Skeletal muscle tissue (tissue), 4 donors: ENCODE measurements around the gene MAP3K20. TPM values are rescaled to one million over a fixed set of nuclear protein-coding genes. Genes with fewer than 3 reads are reported as not detected.
"Not testable (repeated sequence)": the region's sequence is repeated elsewhere in the genome, so short reads cannot be mapped to it uniquely, and the experiment has no call there.

ENCODE experiments used
- H3K27ac ChIP-seq: one replicate; pipeline ENCODE4 v1.7.0; 2013; ENCODE audit warnings: mild to moderate bottlenecking, low read depth, low read length, inconsistent platforms
- H3K27me3 ChIP-seq, 3 donors: one replicate each; pipeline ENCODE4 v1.7.0; 2013; ENCODE audit warnings: low read length in 3 of 3; ENCODE audit not compliant: control insufficient read depth in 3 of 3, insufficient read depth in 3 of 3
- H3K36me3 ChIP-seq, 3 donors: one replicate each; pipeline ENCODE4 v1.7.0; 2013; ENCODE audit warnings: low read length in 3 of 3; ENCODE audit not compliant: control insufficient read depth in 3 of 3, insufficient read depth in 3 of 3
- H3K4me1 ChIP-seq, 3 donors: one replicate each; pipeline ENCODE4 v1.7.0; 2013; ENCODE audit warnings: low read length in 3 of 3, mild to moderate bottlenecking in 3 of 3; ENCODE audit not compliant: control insufficient read depth in 3 of 3, insufficient read depth in 3 of 3
- H3K4me3 ChIP-seq, 3 donors: one replicate each; pipeline ENCODE4 v1.7.0; 2013; ENCODE audit warnings: low read length in 3 of 3
- H3K9ac ChIP-seq, 3 donors: one replicate each; pipeline ENCODE4 v1.7.0; 2013; ENCODE audit warnings: low read length in 3 of 3, mild to moderate bottlenecking in 3 of 3, moderate library complexity in 2 of 3, low read depth in 1 of 3
- H3K9me3 ChIP-seq, 3 donors: one replicate each; pipeline ENCODE4 v1.7.0; 2013; ENCODE audit warnings: low read length in 3 of 3; ENCODE audit not compliant: control insufficient read depth in 3 of 3
- total RNA-seq: library from RNA; depleted of rRNA; stranded (reverse); fragments of >200 nt; gene quantifications from one replicate; pipeline ENCODE4 v1.2.3, GENCODE V29; 2014
- donor health status: Osteomylitis.

The MAP3K20 gene
- total RNA-seq, 1 donor from 2014 or later = 52.7 TPM

- Histone ChIP-seq H3K27me3 (no peaks in the 10 kb centered on the region), H3K36me3 (peaks cover under 1 to 5% (median 3%) of the 10 kb centered on the region in 3 donors), H3K4me1 (peaks cover 16 to 25% (median 23%) of the 10 kb centered on the region in 3 donors), H3K4me3 (no peak overlapping the region), H3K9me3 (no peaks in the 10 kb centered on the region), H3K9ac (no peak overlapping the region), H3K27ac (no peak overlapping the region)
Observed at GRCh38 chr2:173204316-173204715, 128.7 kb downstream of the MAP3K20 start.

- H3K4me1 ChIP-seq = peaks cover 19 to 30% (median 26%) of the 10 kb centered on the region in 3 donors
- no peaks in the 10 kb centered on the region for H3K27me3 ChIP-seq
Observed at GRCh38 chr2:173205375-173205774, 129.7 kb downstream of the MAP3K20 start.

GRCh38 chr2:173207124-173207523 lies 131.5 kb downstream of the MAP3K20 start:
- H3K9ac ChIP-seq, H3K4me3 ChIP-seq, H3K9me3 ChIP-seq, H3K27me3 ChIP-seq: not testable (repeated sequence)
- peaks cover 28 to 41% (median 35%) of the 10 kb centered on the region in 3 donors for H3K4me1 ChIP-seq
- H3K36me3 ChIP-seq = peaks cover 6 to 11% (median 9%) of the 10 kb centered on the region in 3 donors
- peak overlapping the region; percentile 58 for H3K27ac ChIP-seq

More at GRCh38 chr2:173205375-173205774, 129.7 kb downstream of the MAP3K20 start:
- peaks cover 5 to 8% (median 6%) of the 10 kb centered on the region in 3 donors for H3K36me3 ChIP-seq
- peak overlapping the region; percentile 58 for H3K27ac ChIP-seq
- H3K9me3 ChIP-seq = no peaks in the 10 kb centered on the region
- H3K9ac ChIP-seq = no peak overlapping the region
- H3K4me3 ChIP-seq = no peak overlapping the region

- no peaks in the 10 kb centered on the region for H3K27me3 ChIP-seq
- H3K36me3 ChIP-seq = peaks cover 4 to 8% (median 6%) of the 10 kb centered on the region in 3 donors
- H3K9me3 ChIP-seq = no peaks in the 10 kb centered on the region
- H3K4me1 ChIP-seq = peaks cover 47 to 54% (median 53%) of the 10 kb centered on the region in 3 donors
- H3K27ac ChIP-seq = peak overlapping the region; percentile 87
- H3K9ac ChIP-seq = peak overlapping the region; percentile 22 to 67 (median 62)
- H3K4me3 ChIP-seq = no peak overlapping the region
Observed at GRCh38 chr2:173210270-173211196, 134.9 kb downstream of the MAP3K20 start.

- peak overlapping the region; percentile 68 for H3K27ac ChIP-seq
- H3K27me3 ChIP-seq = no peaks in the 10 kb centered on the region
- H3K9ac ChIP-seq = peak overlapping the region in 2 of 3 donors; percentile 52 to 58
- H3K36me3 ChIP-seq = peaks cover 4 to 8% (median 6%) of the 10 kb centered on the region in 3 donors
- H3K4me3 ChIP-seq = no peak overlapping the region
- H3K4me1 ChIP-seq = peaks cover 41 to 47% (median 42%) of the 10 kb centered on the region in 3 donors
- no peaks in the 10 kb centered on the region for H3K9me3 ChIP-seq
Observed at GRCh38 chr2:173213181-173213580, 137.5 kb downstream of the MAP3K20 start.

DNA sequence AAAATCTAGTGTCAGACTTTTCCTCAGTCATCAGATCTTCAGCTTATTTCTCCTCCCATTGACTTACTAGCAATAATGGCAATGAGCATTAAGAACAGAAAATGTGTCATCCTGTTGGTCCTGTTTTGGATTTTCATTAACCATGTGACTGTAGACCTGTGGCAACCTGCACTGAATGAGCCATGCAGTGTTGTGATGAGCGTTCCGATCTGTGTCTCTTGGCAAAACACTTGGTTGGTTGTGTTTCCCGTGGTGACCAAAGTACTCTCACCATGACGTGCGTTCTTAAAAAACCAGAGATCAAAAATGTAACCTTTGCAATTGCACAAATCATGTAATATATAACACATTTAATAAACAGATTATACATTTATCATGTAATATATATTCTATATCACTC lies 138.6 kb downstream of the MAP3K20 start:
- peaks cover 4 to 8% (median 6%) of the 10 kb centered on the region in 3 donors for H3K36me3 ChIP-seq
- H3K27me3 ChIP-seq = no peaks in the 10 kb centered on the region
- H3K4me1 ChIP-seq = peaks cover 42 to 53% (median 44%) of the 10 kb centered on the region in 3 donors
- H3K27ac ChIP-seq = peak overlapping the region; percentile 68
- H3K9me3 ChIP-seq = no peaks in the 10 kb centered on the region
- peak overlapping the region in 1 of 3 donors; percentile 45 for H3K9ac ChIP-seq
- no peak overlapping the region for H3K4me3 ChIP-seq

DNA sequence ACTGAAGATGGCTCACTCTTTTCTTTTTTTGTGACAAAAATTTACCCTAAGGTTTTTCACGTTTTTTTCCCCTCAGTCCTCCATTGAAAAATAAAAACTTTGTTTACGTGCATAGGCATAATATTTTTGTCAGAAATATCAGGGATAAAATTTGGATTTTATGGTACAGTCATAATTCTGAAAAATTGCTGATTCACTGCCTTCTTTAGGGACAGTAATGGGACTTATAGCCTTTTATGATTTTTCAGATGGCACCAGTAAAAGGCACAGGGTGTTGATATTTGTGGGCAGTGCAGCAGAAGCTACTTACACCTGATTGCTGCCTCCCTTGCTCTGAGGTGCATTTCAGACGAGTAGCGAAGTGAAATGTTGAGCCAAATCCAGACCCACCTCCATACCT lies 139.7 kb downstream of the MAP3K20 start:
- Histone ChIP-seq H3K27ac (peak overlapping the region; percentile 51), H3K36me3 (peaks cover 0 to 4% (median 3%) of the 10 kb centered on the region in 3 donors)

GRCh38 chr2:173216051-173216450 lies 140.4 kb downstream of the MAP3K20 start:
- Histone ChIP-seq H3K27me3 (no peaks in the 10 kb centered on the region), H3K36me3 (peaks cover 3 to 7% (median 4%) of the 10 kb centered on the region in 3 donors), H3K4me1 (peaks cover 35 to 44% (median 37%) of the 10 kb centered on the region in 3 donors), H3K9me3 (no peaks in the 10 kb centered on the region), H3K27ac (no peak overlapping the region), H3K4me3 (no peak overlapping the region), H3K9ac (no peak overlapping the region)

More for the DNA sequence above, 139.7 kb downstream of the MAP3K20 start:
- Histone ChIP-seq H3K9me3 (no peaks in the 10 kb centered on the region), H3K4me3 (no peak overlapping the region), H3K27me3 (no peaks in the 10 kb centered on the region), H3K9ac (peak overlapping the region in 1 of 3 donors; percentile 52), H3K4me1 (peaks cover 40 to 51% (median 40%) of the 10 kb centered on the region in 3 donors)

DNA sequence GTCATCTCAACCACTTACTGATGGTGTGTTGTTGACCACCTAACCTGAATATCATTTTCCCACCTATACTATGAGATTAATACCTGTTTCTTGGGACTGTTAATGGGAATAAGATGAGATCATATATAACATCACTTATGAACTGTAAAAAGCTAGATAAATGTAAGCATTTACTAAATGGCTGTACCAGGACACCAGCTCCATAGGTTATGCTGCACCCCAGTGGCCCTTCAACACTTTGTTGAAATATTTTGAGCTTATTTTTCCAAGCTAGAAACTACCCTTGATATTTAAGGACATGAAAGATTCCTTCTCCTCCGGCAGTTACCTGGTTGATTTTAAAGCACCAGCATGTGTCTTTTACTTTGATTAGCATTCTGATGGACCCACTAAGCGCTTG lies 141.0 kb downstream of the MAP3K20 start:
- Histone ChIP-seq H3K9ac (no peak overlapping the region), H3K27ac (no peak overlapping the region), H3K27me3 (no peaks in the 10 kb centered on the region), H3K4me3 (no peak overlapping the region), H3K4me1 (peaks cover 30 to 41% (median 31%) of the 10 kb centered on the region in 3 donors), H3K9me3 (no peaks in the 10 kb centered on the region), H3K36me3 (peaks cover 4 to 9% (median 5%) of the 10 kb centered on the region in 3 donors)
